ENCODE measurements around the gene CISH. TPM values are rescaled to one million over a fixed set of nuclear protein-coding genes. Genes with fewer than 3 reads are reported as not detected.

CISH gene
- total and polyA plus RNA-seq, 10 of the 15 experiments (the other 5 are each of a cell fraction or from before 2014, with no cell fraction given) = 0.21 to 4.4 (median 1.8) TPM

DNA sequence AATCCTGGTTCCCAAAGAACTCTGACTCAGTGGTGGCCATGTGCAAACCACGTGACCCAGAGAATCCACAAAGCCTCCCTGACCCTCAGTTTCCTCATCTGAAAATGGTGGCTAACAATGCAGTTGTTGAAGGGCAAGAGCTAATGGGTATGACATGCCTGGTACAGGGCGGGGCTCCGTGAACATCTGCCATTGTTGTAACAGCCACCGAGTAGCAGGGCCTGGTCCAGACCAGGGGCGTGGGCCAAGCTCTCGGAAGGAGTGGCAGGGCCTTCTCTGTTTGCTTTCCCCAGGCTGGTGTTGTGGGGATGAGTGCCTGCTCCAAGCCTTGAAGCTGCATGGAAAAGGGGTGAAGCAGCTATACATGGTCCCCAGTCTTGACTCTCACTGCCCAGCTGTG is 18.8 kb upstream of the CISH start:
- Histone ChIP-seq H3K9ac (ENCODE audit: control insufficient read depth, insufficient read depth, low read length) (no peak overlapping the region), H3K27ac (ENCODE audit: control insufficient read depth, insufficient read depth) (no peak overlapping the region), H2AFZ (ENCODE audit: control insufficient read depth, low read depth, low read length) (no peak overlapping the region), H3K27me3 (replicated peaks in 1 of 2; ENCODE audit: control insufficient read depth in 2 of 2, insufficient read depth in 2 of 2, low read length in 1 of 2) (no peaks in the 10 kb centered on the region), H3K9me3 (replicated peaks; ENCODE audit: control insufficient read depth, insufficient read depth, low read length) (no peaks in the 10 kb centered on the region), H3K4me1 (ENCODE audit: control insufficient read depth, insufficient read depth, low read length) (peaks cover 10% of the 10 kb centered on the region), H3K4me3 (no peak overlapping the region), H3K4me2 (ENCODE audit: control insufficient read depth, insufficient read depth) (no peak overlapping the region), H3K36me3 (ENCODE audit: control insufficient read depth in 2 of 2, insufficient read depth in 2 of 2, low read length in 1 of 2) (peaks cover 0 to 6% of the 10 kb centered on the region in 2 experiments; a peak in 2 of 4 replicates), H3K79me2 (ENCODE audit: control insufficient read depth, insufficient read depth, low read length) (no peaks in the 10 kb centered on the region), H4K20me1 (ENCODE audit: control insufficient read depth, insufficient read depth) (no peaks in the 10 kb centered on the region)
- FAIRE-seq = no peak
- 91% methylated on average over 6 of the region's 6 CpGs for WGBS (ENCODE audit: insufficient coverage, insufficient replicate concordance, low lambda C conversion rate, missing lambda C conversion rate)
- TF ChIP-seq, protein P1, sequence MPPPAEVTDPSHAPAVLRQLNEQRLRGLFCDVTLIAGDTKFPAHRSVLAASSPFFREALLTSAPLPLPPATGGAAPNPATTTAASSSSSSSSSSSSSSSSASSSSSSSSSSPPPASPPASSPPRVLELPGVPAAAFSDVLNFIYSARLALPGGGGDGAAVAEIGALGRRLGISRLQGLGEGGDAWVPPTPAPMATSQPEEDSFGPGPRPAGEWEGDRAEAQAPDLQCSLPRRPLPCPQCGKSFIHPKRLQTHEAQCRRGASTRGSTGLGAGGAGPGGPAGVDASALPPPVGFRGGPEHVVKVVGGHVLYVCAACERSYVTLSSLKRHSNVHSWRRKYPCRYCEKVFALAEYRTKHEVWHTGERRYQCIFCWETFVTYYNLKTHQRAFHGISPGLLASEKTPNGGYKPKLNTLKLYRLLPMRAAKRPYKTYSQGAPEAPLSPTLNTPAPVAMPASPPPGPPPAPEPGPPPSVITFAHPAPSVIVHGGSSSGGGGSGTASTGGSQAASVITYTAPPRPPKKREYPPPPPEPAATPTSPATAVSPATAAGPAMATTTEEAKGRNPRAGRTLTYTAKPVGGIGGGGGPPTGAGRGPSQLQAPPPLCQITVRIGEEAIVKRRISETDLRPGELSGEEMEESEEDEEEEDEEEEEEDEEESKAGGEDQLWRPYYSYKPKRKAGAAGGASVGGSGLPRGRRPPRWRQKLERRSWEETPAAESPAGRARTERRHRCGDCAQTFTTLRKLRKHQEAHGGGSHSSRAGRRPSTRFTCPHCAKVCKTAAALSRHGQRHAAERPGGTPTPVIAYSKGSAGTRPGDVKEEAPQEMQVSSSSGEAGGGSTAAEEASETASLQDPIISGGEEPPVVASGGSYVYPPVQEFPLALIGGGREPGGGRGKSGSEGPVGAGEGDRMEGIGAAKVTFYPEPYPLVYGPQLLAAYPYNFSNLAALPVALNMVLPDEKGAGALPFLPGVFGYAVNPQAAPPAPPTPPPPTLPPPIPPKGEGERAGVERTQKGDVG (CRISPR knock-in tag; IDR thresholded peaks at IDR 0.05) = no peak
- TF ChIP-seq, protein P2, sequence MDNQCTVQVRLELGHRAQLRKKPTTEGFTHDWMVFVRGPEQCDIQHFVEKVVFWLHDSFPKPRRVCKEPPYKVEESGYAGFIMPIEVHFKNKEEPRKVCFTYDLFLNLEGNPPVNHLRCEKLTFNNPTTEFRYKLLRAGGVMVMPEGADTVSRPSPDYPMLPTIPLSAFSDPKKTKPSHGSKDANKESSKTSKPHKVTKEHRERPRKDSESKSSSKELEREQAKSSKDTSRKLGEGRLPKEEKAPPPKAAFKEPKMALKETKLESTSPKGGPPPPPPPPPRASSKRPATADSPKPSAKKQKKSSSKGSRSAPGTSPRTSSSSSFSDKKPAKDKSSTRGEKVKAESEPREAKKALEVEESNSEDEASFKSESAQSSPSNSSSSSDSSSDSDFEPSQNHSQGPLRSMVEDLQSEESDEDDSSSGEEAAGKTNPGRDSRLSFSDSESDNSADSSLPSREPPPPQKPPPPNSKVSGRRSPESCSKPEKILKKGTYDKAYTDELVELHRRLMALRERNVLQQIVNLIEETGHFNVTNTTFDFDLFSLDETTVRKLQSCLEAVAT (IDR thresholded peaks at IDR 0.05) = no peak
- TF ChIP-seq POU2F2 (IDR thresholded peaks at IDR 0.05; ENCODE audit: borderline replicate concordance, low read depth, low read length) = no peak
- POLR2A ChIA-PET = no interaction called here
- BruUV-seq (replicated peaks) = no TSS peak
- RAD21 ChIA-PET (ENCODE audit: unreplicated experiment) = interaction anchor here (2.4 kb wide), 1 partner anchor 12 kb away, joined by 7 read pairs; no protein-coding TSS in a partner anchor
- ATAC-seq = no peak
- no peak for DNase-seq (ENCODE audit: low read depth, low spot score)
- in situ Hi-C loops (cut with MboI) = no loop called here
- SMC1A ChIA-PET (ENCODE audit: uncharacterized antibody, unreplicated experiment) = interaction anchor here (1.2 to 5.7 kb wide), 3 partner anchors 7 to 15 kb away, joined by 5 to 26 read pairs (median 12); partner anchors contain the start of gene MAPKAPK3
- intact Hi-C loops (cut with micrococcal nuclease; ENCODE audit: unreplicated experiment) = no loop called here
- CTCF ChIA-PET = interaction anchor here (1.0 to 3.1 kb wide), 4 partner anchors 10 to 162 kb away, joined by 3 to 13 read pairs (median 8); no protein-coding TSS in a partner anchor

Data from GM12878 (cell line).